ENCODE data around the gene LTBR. TPM values are rescaled to one million over a fixed set of nuclear protein-coding genes. Genes with fewer than 3 reads are reported as not detected.

LTBR gene
- total and polyA plus RNA-seq, 10 of the 15 experiments (the other 5 are each of a cell fraction or from before 2014, with no cell fraction given): 0.24 to 0.44 TPM; not detected in 8

- Histone ChIP-seq H3K4me2 (ENCODE audit: control insufficient read depth, insufficient read depth) (peak overlapping the region; percentile 73), H3K4me1 (ENCODE audit: control insufficient read depth, insufficient read depth, low read length) (peaks cover 44% of the 10 kb centered on the region)
- FAIRE-seq: peak; percentile 94
- TF ChIP-seq USF1 (IDR thresholded peaks at IDR 0.05; ENCODE audit: borderline replicate concordance, extremely low read length, insufficient read depth, low read depth, low read length) (peak; percentile 72), ZNF687 (IDR thresholded peaks at IDR 0.05) (peak; percentile 50; the same call in 1 of the 2 replicates), CTCF (IDR thresholded peaks at IDR 0.05 in 2 of 3, conservative IDR thresholded peaks at IDR 0.05 in 1 of 3; ENCODE audit: control insufficient read depth in 2 of 3, extremely low read depth in 1 of 3, insufficient read depth in 1 of 3, low read depth in 3 of 3, low read length in 3 of 3) (peak; percentile 80 to 95 (median 87); a peak in 5 of 6 replicates), TARDBP (IDR thresholded peaks at IDR 0.05; ENCODE audit: borderline replicate concordance) (0 out of 2 replicates have a peak, but pooled peaks have one; percentile 44), ETV6 (conservative IDR thresholded peaks at IDR 0.05 in 1 of 2, IDR thresholded peaks at IDR 0.05 in 1 of 2; ENCODE audit: borderline replicate concordance in 1 of 2, low read depth in 1 of 2) (0 out of 4 replicates have a peak, but pooled peaks of 1 of the 2 experiments have one; percentile 37), E4F1 (IDR thresholded peaks at IDR 0.05; ENCODE audit: borderline replicate concordance, partially characterized antibody) (no peak), SIN3A (IDR thresholded peaks at IDR 0.05; ENCODE audit: low read depth, low read length) (0 out of 2 replicates have a peak, but pooled peaks have one; percentile 34), EP300 (IDR thresholded peaks at IDR 0.05; ENCODE audit: borderline replicate concordance in 1 of 2, control insufficient read depth in 1 of 2, low read depth in 2 of 2, low read length in 2 of 2) (peak in 1 of 2 experiments; percentile 31; a peak in 1 of 4 replicates), WRNIP1 (IDR thresholded peaks at IDR 0.05; ENCODE audit: borderline replicate concordance, low read depth, low read length) (peak; percentile 95)
Observed at GRCh38 chr12:6423267-6424007, 39.5 kb downstream of the LTBR start.

More at GRCh38 chr12:6423267-6424007, 39.5 kb downstream of the LTBR start:
- CTCF ChIA-PET: interaction anchor here (0.6 to 8.1 kb wide), 37 partner anchors 9 to 435 kb away, joined by 3 to 240 read pairs (median 4); partner anchors contain the start of genes CD27, GAPDH, MRPL51 and TAPBPL
- POLR2A ChIA-PET: interaction anchor here (0.6 to 7.3 kb wide), 10 partner anchors 22 to 320 kb away, joined by 3 to 134 read pairs (median 4); partner anchors contain the start of genes CD27, TAPBPL and VAMP1
- RAD21 ChIA-PET (ENCODE audit: unreplicated experiment): interaction anchor here (0.7 to 7.6 kb wide), 16 partner anchors 22 to 266 kb away, joined by 3 to 151 read pairs (median 9); partner anchors contain the start of genes CD27, MRPL51, NOP2 and TAPBPL
- peak; percentile 70 for ATAC-seq
- intact Hi-C loops (cut with micrococcal nuclease; ENCODE audit: unreplicated experiment) (loop anchor here (1.0 to 5.0 kb wide), 6 partner anchors 42 to 133 kb away; partner anchors contain the start of genes IFFO1 and MRPL51), in situ Hi-C loops (cut with MboI) (no loop called here)
- Histone ChIP-seq H3K36me3 (ENCODE audit: control insufficient read depth in 2 of 2, insufficient read depth in 2 of 2, low read length in 1 of 2) (no peaks in the 10 kb centered on the region), H3K9me3 (replicated peaks; ENCODE audit: control insufficient read depth, insufficient read depth, low read length) (no peaks in the 10 kb centered on the region), H3K4me3 (no peak overlapping the region), H3K9ac (ENCODE audit: control insufficient read depth, insufficient read depth, low read length) (peak overlapping the region; percentile 56), H2AFZ (ENCODE audit: control insufficient read depth, low read depth, low read length) (peak overlapping the region; percentile 87), H4K20me1 (ENCODE audit: control insufficient read depth, insufficient read depth) (no peaks in the 10 kb centered on the region), H3K27ac (ENCODE audit: control insufficient read depth, insufficient read depth) (peak overlapping the region; percentile 61), H3K27me3 (replicated peaks in 1 of 2; ENCODE audit: control insufficient read depth in 2 of 2, insufficient read depth in 2 of 2, low read length in 1 of 2) (no peaks in the 10 kb centered on the region; a peak in 1 of 4 replicates), H3K79me2 (ENCODE audit: control insufficient read depth, insufficient read depth, low read length) (peaks cover 3% of the 10 kb centered on the region)
- WGBS (ENCODE audit: insufficient coverage, insufficient replicate concordance, low lambda C conversion rate, missing lambda C conversion rate): 11% methylated on average over 9 of the region's 9 CpGs
- DNase-seq (ENCODE audit: low read depth, low spot score): no peak
- SMC1A ChIA-PET (ENCODE audit: uncharacterized antibody, unreplicated experiment): interaction anchor here (0.7 to 8.1 kb wide), 28 partner anchors 11 to 181 kb away, joined by 3 to 211 read pairs (median 5); partner anchors contain the start of genes CD27, GAPDH, MRPL51 and TAPBPL
- BruUV-seq (replicated peaks): no TSS peak

Measured in GM12878 (cell line).